WERI-Rb-1 (cell line): Measurements from ENCODE around the gene HACD2.

Experiments
- DNase-seq: peaks from one replicate; pipeline ENCODE4 v3.0.0-alpha.2; 2020
- H3K27ac ChIP-seq: fragments of 250-450 bp; sonication (Bioruptor Pico); 2 replicates; pipeline ENCODE4 v1.5.1; 2020; ENCODE audit warnings: mild to moderate bottlenecking, moderate library complexity
- H3K27me3 ChIP-seq: fragments of 250-450 bp; sonication (Bioruptor Pico); 2 replicates; pipeline ENCODE4 v1.5.1; 2021; ENCODE audit warnings: mild to moderate bottlenecking, low read depth, moderate library complexity; ENCODE audit not compliant: insufficient read depth, severe bottlenecking
- H3K36me3 ChIP-seq: fragments of 250-450 bp; sonication (Bioruptor Pico); 2 replicates; pipeline ENCODE4 v1.5.1; 2020; ENCODE audit warnings: mild to moderate bottlenecking, moderate library complexity
- H3K4me3 ChIP-seq: 2 replicates; pipeline ENCODE4 v1.5.1; 2011; ENCODE audit warnings: low read depth, mild to moderate bottlenecking, control low read depth, low read length
- H3K9me3 ChIP-seq: fragments of 250-450 bp; sonication (Bioruptor Pico); 2 replicates; pipeline ENCODE4 v1.5.1; 2021; ENCODE audit warnings: mild to moderate bottlenecking, moderate library complexity; ENCODE audit not compliant: severe bottlenecking
- TF ChIP-seq, protein P1 (sequence below): IDR thresholded peaks from 2 replicates; pipeline ENCODE4 v1.5.1; 2011; ENCODE audit warnings: low read depth, mild to moderate bottlenecking, control low read depth, inconsistent platforms, low read length

HACD2 gene

DNA sequence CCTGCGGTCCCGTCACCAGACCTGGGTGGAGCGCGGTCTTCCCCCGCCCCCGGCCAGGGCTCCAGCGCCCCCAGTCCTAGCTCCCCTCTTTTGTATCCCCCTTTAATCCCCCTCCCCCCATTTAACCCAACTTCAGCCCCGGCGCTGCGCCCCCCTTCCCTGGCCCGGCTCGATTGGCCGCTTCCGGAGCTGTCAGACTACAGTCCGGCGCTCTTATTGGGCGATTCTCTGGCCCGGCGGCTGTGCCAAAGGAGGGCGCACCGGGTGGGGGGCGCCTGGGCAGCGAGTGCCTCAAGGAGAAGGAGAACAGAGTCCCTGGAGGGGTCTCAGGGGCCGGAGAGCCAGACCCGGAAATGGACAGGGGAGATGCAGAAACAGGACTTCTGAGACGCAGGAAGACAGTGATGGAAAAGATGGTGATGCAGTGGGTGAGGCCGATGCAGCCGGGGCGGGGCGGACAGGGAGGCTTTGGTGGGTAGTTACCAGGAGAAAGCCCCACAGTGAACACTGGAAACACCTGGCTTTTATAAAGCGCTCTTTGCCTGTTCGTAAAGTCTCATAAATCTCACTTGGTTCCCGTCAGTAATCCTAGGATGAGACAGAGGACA lies 134.8 kb downstream of the HACD2 start:
- Histone ChIP-seq H3K27ac (no peak overlapping the region), H3K36me3 (no peaks in the 10 kb centered on the region), H3K9me3 (no peaks in the 10 kb centered on the region), H3K4me3 (peak overlapping the region; percentile 66), H3K27me3 (peaks cover 4% of the 10 kb centered on the region)
- TF ChIP-seq, protein P1, sequence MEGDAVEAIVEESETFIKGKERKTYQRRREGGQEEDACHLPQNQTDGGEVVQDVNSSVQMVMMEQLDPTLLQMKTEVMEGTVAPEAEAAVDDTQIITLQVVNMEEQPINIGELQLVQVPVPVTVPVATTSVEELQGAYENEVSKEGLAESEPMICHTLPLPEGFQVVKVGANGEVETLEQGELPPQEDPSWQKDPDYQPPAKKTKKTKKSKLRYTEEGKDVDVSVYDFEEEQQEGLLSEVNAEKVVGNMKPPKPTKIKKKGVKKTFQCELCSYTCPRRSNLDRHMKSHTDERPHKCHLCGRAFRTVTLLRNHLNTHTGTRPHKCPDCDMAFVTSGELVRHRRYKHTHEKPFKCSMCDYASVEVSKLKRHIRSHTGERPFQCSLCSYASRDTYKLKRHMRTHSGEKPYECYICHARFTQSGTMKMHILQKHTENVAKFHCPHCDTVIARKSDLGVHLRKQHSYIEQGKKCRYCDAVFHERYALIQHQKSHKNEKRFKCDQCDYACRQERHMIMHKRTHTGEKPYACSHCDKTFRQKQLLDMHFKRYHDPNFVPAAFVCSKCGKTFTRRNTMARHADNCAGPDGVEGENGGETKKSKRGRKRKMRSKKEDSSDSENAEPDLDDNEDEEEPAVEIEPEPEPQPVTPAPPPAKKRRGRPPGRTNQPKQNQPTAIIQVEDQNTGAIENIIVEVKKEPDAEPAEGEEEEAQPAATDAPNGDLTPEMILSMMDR, result no peak
- DNase-seq, result peak; percentile 55

DNA sequence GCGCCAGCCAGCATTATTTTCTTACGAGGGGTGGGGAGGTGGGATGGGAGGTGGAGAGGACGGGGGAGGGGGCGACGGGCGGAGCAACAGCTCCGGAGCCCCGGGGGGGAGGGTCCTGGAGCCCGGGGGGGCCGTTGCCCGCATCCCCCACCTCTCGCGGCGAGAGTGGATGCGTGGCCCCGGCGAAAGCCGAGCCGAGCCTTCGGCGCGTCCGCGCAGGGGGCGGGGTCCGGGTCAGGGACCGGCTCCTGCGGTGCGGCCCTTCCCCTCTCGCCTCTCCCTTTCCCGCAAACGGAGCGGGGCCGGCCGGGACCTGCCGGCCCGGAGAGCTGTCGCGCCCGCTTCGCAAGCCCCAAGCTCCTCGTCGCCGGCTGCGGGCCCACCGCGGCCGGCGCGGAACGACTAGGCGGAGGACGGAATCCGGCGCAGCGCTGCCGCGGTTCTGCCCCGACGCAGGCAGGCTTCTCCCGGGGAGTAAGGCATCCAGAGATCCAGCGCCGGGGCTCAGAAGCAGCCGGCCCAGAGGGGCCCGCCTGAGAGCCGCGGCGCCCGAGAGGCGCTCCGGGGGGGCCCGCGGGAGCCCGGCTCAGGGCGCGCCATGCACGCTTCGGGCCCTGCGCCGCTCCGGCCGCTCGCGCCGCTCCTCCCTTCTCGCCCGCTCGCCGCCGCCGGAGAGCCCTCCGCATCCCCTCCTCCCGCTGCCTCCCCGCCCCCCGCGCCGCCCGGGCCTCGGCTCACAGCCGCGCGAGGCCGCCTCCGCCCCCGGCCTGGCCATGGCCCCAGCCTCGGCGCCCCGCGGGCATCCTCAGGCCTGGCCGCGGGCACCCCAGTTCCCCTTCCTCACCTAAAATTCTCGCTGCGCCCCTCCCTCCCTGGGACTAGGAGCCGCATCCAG lies 135.5 kb downstream of the HACD2 start:
- H3K27me3 ChIP-seq, result peaks cover 4% of the 10 kb centered on the region
- TF ChIP-seq, protein P1, result no peak
- peak; percentile 53 for DNase-seq

GRCh38 chr3:123448536-123449101 lies 136.2 kb downstream of the HACD2 start, which contains the start of gene ADCY5:
Gene ADCY5 (minus strand): TSS chr3:123449090. CDS start chr3:123448545, 545 bp downstream.
- peaks cover 4% of the 10 kb centered on the region for H3K27me3 ChIP-seq
- TF ChIP-seq, protein P1, result no peak

More for the DNA sequence above, 135.5 kb downstream of the HACD2 start:
- no peak overlapping the region for H3K27ac ChIP-seq
- no peaks in the 10 kb centered on the region for H3K36me3 ChIP-seq
- peak overlapping the region; percentile 66 for H3K4me3 ChIP-seq
- no peaks in the 10 kb centered on the region for H3K9me3 ChIP-seq

GRCh38 chr3:123447749-123448517 lies 136.9 kb downstream of the HACD2 start:
- H3K27ac ChIP-seq, result no peak overlapping the region

More at GRCh38 chr3:123448536-123449101, 136.2 kb downstream of the HACD2 start, which contains the start of gene ADCY5:
- Histone ChIP-seq H3K4me3 (peak within 1 kb of the TSS; percentile 66), H3K9me3 (no peaks in the 10 kb centered on the region), H3K27ac (no peak within 1 kb of the TSS), H3K36me3 (no peaks in the 10 kb centered on the region)
- peak; percentile 35 for DNase-seq

GRCh38 chr3:123447416-123447748 lies 137.5 kb downstream of the HACD2 start:
- Histone ChIP-seq H3K36me3 (no peaks in the 10 kb centered on the region), H3K27me3 (peaks cover 4% of the 10 kb centered on the region), H3K27ac (no peak overlapping the region), H3K4me3 (no peak overlapping the region), H3K9me3 (no peaks in the 10 kb centered on the region)
- no peak for DNase-seq
- TF ChIP-seq, protein P1, result no peak

More at GRCh38 chr3:123447749-123448517, 136.9 kb downstream of the HACD2 start:
- H3K9me3 ChIP-seq, result no peaks in the 10 kb centered on the region
- no peak for DNase-seq
- no peaks in the 10 kb centered on the region for H3K36me3 ChIP-seq
- H3K4me3 ChIP-seq, result peak overlapping the region; percentile 65
- H3K27me3 ChIP-seq, result peaks cover 4% of the 10 kb centered on the region
- TF ChIP-seq, protein P1, result 0 out of 2 replicates have a peak, but pooled peaks have one; percentile 5
